Measurements from ENCODE around the gene LHFPL4. TPM values are rescaled to one million over a fixed set of nuclear protein-coding genes. Genes with fewer than 3 reads are reported as not detected.
"Not testable (repeated sequence)": the region's sequence is repeated elsewhere in the genome, so short reads cannot be mapped to it uniquely, and the experiment has no call there.

Gene LHFPL4
- total and polyA plus RNA-seq, 5 experiments from 2014 or later, result 0.06 to 0.14 TPM; not detected in 3

DNA sequence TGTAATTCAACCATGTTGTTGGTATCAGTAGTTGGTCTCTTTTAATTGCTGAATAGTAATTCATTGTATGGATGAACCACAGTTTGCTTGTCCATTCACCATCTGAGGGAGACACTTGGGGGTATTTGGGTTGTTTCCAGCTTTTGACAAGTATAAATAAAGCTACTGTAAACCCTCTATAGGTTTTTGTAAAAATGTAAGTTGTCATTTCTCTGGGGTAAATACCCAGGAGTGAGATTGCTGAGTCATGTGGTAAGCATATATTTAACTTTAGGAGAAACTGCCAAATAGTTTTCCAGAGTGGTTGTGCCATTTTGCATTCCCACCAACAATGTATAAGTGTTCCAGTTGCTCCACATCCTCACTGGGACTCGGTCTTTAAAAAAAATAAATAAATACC, 15.4 kb upstream of the LHFPL4 start:
- peaks cover 0 to 46% (median 23%) of the 10 kb centered on the region in 9 donors for H3K9me3 Mint-ChIP-seq
- DNase-seq, result no peak
- H3K4me1 Mint-ChIP-seq, result no peaks in the 10 kb centered on the region
- no peak overlapping the region for H3K4me3 Mint-ChIP-seq
- no peak for ATAC-seq
- no peak overlapping the region for H3K27ac Mint-ChIP-seq
- peaks cover 2 to 20% (median 5%) of the 10 kb centered on the region in 3 donors for H3K36me3 Mint-ChIP-seq
- POLR2A ChIA-PET, result no interaction called here
- H3K27me3 Mint-ChIP-seq, result peaks cover 17 to 27% (median 25%) of the 10 kb centered on the region in 5 donors

GRCh38 chr3:9565316-9565715, 11.7 kb upstream of the LHFPL4 start:
- peaks cover 0 to 52% (median 28%) of the 10 kb centered on the region in 9 donors for H3K9me3 Mint-ChIP-seq
- H3K27me3 Mint-ChIP-seq, result peaks cover 5 to 28% (median 16%) of the 10 kb centered on the region in 5 donors

GRCh38 chr3:9563851-9564250, 10.2 kb upstream of the LHFPL4 start:
- Mint-ChIP-seq H3K4me3 (no peak overlapping the region), H3K27ac (no peak overlapping the region), H3K4me1 (no peaks in the 10 kb centered on the region), H3K27me3 (peaks cover 4 to 24% (median 15%) of the 10 kb centered on the region in 5 donors), H3K36me3 (peaks cover 0 to 24% (median 6%) of the 10 kb centered on the region in 3 donors), H3K9me3 (peaks cover 0 to 47% (median 27%) of the 10 kb centered on the region in 9 donors)
- POLR2A ChIA-PET, result no interaction called here
- DNase-seq (no peak), ATAC-seq (no peak)

More at GRCh38 chr3:9565316-9565715, 11.7 kb upstream of the LHFPL4 start:
- DNase-seq (no peak), ATAC-seq (no peak)
- H3K36me3 Mint-ChIP-seq, result peaks cover 0 to 26% (median 6%) of the 10 kb centered on the region in 3 donors
- no peak overlapping the region for H3K27ac Mint-ChIP-seq
- no peak overlapping the region for H3K4me3 Mint-ChIP-seq
- POLR2A ChIA-PET, result no interaction called here
- no peaks in the 10 kb centered on the region for H3K4me1 Mint-ChIP-seq

DNA sequence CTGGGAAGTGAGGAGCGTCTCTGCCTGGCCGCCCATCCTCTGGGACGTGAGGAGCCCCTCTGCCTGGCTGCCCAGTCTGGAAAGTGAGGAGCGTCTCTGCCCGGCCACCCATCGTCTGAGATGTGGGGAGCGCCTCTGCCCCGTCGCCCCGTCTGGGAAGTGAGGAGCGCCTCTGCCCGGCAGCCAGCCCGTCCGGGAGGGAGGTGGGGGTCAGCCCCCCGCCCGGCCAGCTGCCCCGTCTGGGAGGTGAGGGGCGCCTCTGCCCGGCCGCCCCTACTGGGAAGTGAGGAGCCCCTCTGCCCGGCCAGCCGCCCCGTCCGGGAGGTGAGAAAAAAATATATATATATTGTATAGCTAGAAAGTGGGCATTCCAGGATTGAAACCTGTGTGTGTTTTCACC, 6.4 kb upstream of the LHFPL4 start:
- peaks cover 15 to 43% (median 19%) of the 10 kb centered on the region in 5 donors for H3K27me3 Mint-ChIP-seq
- H3K4me1 Mint-ChIP-seq, result not testable (repeated sequence)

DNA sequence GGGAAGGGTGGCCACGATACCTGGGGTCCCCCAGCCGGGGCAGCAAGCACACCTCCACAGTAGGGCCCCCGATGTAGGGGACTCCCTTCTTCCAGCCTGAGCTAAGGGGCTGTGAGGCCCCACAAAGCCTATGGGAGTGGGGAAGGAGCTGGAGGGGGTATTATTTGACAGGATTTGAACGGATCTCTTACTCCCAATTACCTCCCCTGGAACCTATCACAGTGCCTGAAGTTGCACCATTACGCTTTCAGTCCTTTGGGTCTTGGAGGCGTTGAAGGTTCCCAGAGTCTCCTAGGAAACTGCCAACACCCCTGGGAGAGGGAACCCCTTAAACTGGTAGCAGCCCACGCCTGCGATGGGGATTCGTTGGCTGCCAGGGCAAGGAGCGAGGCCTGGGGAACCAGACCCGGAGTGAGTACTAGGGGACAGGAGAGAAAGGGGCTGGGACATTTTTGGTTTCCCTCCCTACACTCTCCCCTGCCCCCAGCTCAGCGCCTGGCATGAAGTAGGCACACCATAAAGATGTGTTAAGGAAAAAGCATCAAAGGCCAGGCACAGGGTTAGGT, 409 bp upstream of the LHFPL4 start:
- peaks cover 0 to 19% (median 10%) of the 10 kb centered on the region in 9 donors for H3K9me3 Mint-ChIP-seq
- ATAC-seq (no peak), DNase-seq (no peak)
- H3K27ac Mint-ChIP-seq, result no peak overlapping the region
- peaks cover 42 to 82% (median 51%) of the 10 kb centered on the region in 5 donors for H3K27me3 Mint-ChIP-seq
- H3K36me3 Mint-ChIP-seq, result peaks cover 0 to 13% (median 9%) of the 10 kb centered on the region in 3 donors
- peaks cover 6 to 16% (median 11%) of the 10 kb centered on the region in 4 donors for H3K4me1 Mint-ChIP-seq
- no peak overlapping the region for H3K4me3 Mint-ChIP-seq
- POLR2A ChIA-PET, result no interaction called here

More for the DNA sequence above, 6.4 kb upstream of the LHFPL4 start:
- H3K4me3 Mint-ChIP-seq, H3K27ac Mint-ChIP-seq, ATAC-seq, POLR2A ChIA-PET, DNase-seq: not testable (repeated sequence)
- Mint-ChIP-seq H3K36me3 (peaks cover 0 to 18% (median 3%) of the 10 kb centered on the region in 3 donors), H3K9me3 (peaks cover 0 to 36% (median 14%) of the 10 kb centered on the region in 9 donors)

- H3K36me3 Mint-ChIP-seq, result peaks cover 0 to 9% (median 5%) of the 10 kb centered on the region in 3 donors
- peaks cover 6 to 16% (median 11%) of the 10 kb centered on the region in 4 donors for H3K4me1 Mint-ChIP-seq
- DNase-seq (peak in 9 of 10 donors; percentile 4 to 53 (median 28)), ATAC-seq (peak in 1 of 2 donors; percentile 40)
- POLR2A ChIA-PET, result no interaction called here
- peak overlapping the region in 3 of 10 donors; percentile 45 to 67 (median 55) for H3K4me3 Mint-ChIP-seq
- H3K9me3 Mint-ChIP-seq, result peaks cover 0 to 19% (median 5%) of the 10 kb centered on the region in 9 donors
- no peak overlapping the region for H3K27ac Mint-ChIP-seq
- peaks cover 51 to 93% (median 59%) of the 10 kb centered on the region in 5 donors for H3K27me3 Mint-ChIP-seq
These were observed 1.2 kb downstream of the LHFPL4 start for GRCh38 chr3:9552252-9552999.

DNA sequence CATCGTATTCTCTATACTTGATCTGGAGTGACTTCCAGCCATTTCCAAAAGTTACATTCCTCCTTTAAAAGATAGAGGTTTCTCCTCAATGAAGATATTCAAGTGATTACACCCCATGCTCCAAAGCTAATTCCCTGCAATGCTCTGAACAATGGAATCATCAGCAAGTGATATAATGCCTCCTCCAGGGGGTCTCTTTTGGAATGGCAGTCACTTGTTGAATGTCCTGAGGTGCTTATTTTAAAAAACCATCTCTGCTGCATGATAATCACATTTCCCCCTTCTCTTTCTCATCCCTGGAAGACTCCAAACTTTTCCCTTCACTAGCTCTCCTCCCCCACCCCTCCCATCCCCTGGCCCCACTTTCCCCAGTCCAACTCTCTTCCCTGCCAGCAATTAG, 2.6 kb downstream of the LHFPL4 start:
- Mint-ChIP-seq H3K4me1 (peaks cover 6 to 16% (median 11%) of the 10 kb centered on the region in 4 donors), H3K36me3 (peaks cover 0 to 9% (median 5%) of the 10 kb centered on the region in 3 donors), H3K9me3 (peaks cover 0 to 19% (median 3%) of the 10 kb centered on the region in 9 donors), H3K27ac (peak overlapping the region in 1 of 10 donors; percentile 20), H3K27me3 (peaks cover 52 to 93% (median 65%) of the 10 kb centered on the region in 5 donors), H3K4me3 (no peak overlapping the region)
- no peak for DNase-seq
- no peak for ATAC-seq
- POLR2A ChIA-PET, result no interaction called here

DNA sequence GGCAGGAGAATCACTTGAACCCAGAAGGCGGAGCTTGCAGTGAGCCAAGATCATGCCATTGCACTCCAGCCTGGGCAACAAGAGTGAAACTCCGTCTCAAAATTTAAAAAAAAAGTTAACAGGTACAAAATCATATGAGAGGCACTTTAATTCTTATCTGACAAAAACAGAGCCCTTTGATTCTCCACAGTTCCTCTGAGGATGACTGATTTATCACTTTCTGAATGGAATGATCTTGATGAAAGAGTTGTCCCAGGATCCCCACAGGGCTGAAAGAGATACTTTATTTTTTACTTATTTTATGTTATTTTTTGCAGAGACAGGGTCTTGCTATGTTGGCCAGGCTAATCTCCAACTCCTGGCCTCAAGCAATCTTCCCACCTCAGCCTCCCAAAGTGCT, 4.0 kb downstream of the LHFPL4 start:
- Mint-ChIP-seq H3K9me3 (peaks cover 0 to 19% (median 0%) of the 10 kb centered on the region in 9 donors), H3K27me3 (peaks cover 52 to 93% (median 59%) of the 10 kb centered on the region in 5 donors), H3K4me1 (peaks cover 6 to 16% (median 11%) of the 10 kb centered on the region in 4 donors), H3K4me3 (no peak overlapping the region), H3K36me3 (peaks cover 0 to 9% (median 5%) of the 10 kb centered on the region in 3 donors), H3K27ac (no peak overlapping the region)
- no peak for ATAC-seq
- no peak for DNase-seq
- POLR2A ChIA-PET, result no interaction called here

DNA sequence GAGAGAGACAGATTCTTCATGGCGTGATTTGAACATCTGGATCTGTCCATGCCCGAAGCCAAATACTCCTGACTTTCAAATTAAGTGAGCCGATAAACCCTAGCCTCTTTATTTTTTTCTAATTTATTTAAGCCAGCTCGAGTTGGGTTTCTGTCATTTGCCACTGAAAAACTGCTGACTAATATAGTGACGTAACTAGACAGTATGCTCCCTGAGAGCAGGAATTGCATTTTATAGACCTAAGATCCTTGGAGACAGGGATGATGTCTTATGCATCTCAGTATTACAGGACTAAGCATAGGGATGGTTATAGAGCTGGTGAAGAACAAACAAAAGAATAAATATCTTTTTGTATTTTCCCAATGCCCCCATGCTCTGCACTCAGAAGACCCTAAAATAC, 4.6 kb downstream of the LHFPL4 start:
- ATAC-seq, result no peak

GRCh38 chr3:9542182-9542581, 11.4 kb downstream of the LHFPL4 start:
- H3K4me3 Mint-ChIP-seq, result no peak overlapping the region
- ATAC-seq (no peak), DNase-seq (no peak)
- H3K36me3 Mint-ChIP-seq, result no peaks in the 10 kb centered on the region
- H3K27ac Mint-ChIP-seq, result no peak overlapping the region
- H3K9me3 Mint-ChIP-seq, result peaks cover 0 to 8% (median 0%) of the 10 kb centered on the region in 9 donors
- H3K4me1 Mint-ChIP-seq, result no peaks in the 10 kb centered on the region
- POLR2A ChIA-PET, result no interaction called here
- peaks cover 14 to 30% (median 21%) of the 10 kb centered on the region in 5 donors for H3K27me3 Mint-ChIP-seq

More for the DNA sequence above, 4.6 kb downstream of the LHFPL4 start:
- POLR2A ChIA-PET, result no interaction called here
- H3K27ac Mint-ChIP-seq, result no peak overlapping the region
- DNase-seq, result no peak
- H3K36me3 Mint-ChIP-seq, result peaks cover 0 to 9% (median 5%) of the 10 kb centered on the region in 3 donors
- H3K9me3 Mint-ChIP-seq, result peaks cover 0 to 19% (median 0%) of the 10 kb centered on the region in 9 donors
- peaks cover 6 to 16% (median 11%) of the 10 kb centered on the region in 4 donors for H3K4me1 Mint-ChIP-seq
- H3K4me3 Mint-ChIP-seq, result no peak overlapping the region
- H3K27me3 Mint-ChIP-seq, result peaks cover 51 to 92% (median 57%) of the 10 kb centered on the region in 5 donors

GRCh38 chr3:9536212-9536611, 17.4 kb downstream of the LHFPL4 start:
- ATAC-seq (no peak), DNase-seq (no peak)
- H3K27ac Mint-ChIP-seq, result no peak overlapping the region
- H3K27me3 Mint-ChIP-seq, result peaks cover 6 to 16% (median 15%) of the 10 kb centered on the region in 5 donors
- H3K4me1 Mint-ChIP-seq, result no peaks in the 10 kb centered on the region
- peaks cover 0 to 1% (median 0%) of the 10 kb centered on the region in 9 donors for H3K9me3 Mint-ChIP-seq
- no peak overlapping the region for H3K4me3 Mint-ChIP-seq
- no peaks in the 10 kb centered on the region for H3K36me3 Mint-ChIP-seq
- POLR2A ChIA-PET, result no interaction called here

GRCh38 chr3:9534429-9534828, 19.2 kb downstream of the LHFPL4 start:
- no peak for ATAC-seq
- Mint-ChIP-seq H3K4me3 (no peak overlapping the region), H3K36me3 (no peaks in the 10 kb centered on the region), H3K27ac (no peak overlapping the region), H3K27me3 (peaks cover 9 to 24% (median 14%) of the 10 kb centered on the region in 5 donors), H3K9me3 (no peaks in the 10 kb centered on the region), H3K4me1 (no peaks in the 10 kb centered on the region)
- POLR2A ChIA-PET, result no interaction called here
- DNase-seq, result no peak

- peaks cover 0 to 13% (median 2%) of the 10 kb centered on the region in 3 donors for H3K36me3 Mint-ChIP-seq
- H3K9me3 Mint-ChIP-seq, result peaks cover 0 to 12% (median 4%) of the 10 kb centered on the region in 9 donors
- H3K27me3 Mint-ChIP-seq, result peaks cover 22 to 44% (median 29%) of the 10 kb centered on the region in 5 donors
These were observed 28.5 kb downstream of the LHFPL4 start for GRCh38 chr3:9525078-9525477.

More at GRCh38 chr3:9525078-9525477, 28.5 kb downstream of the LHFPL4 start:
- Mint-ChIP-seq H3K27ac (no peak overlapping the region), H3K4me1 (no peaks in the 10 kb centered on the region), H3K4me3 (no peak overlapping the region)
- ATAC-seq (no peak), DNase-seq (no peak)
- POLR2A ChIA-PET, result no interaction called here
